Testis (tissue), 3 donors: ENCODE results near the gene KIF14. TPM values are rescaled to one million over a fixed set of nuclear protein-coding genes. Genes with fewer than 3 reads are reported as not detected.

Source experiments
- DNase-seq: peaks from one replicate; pipeline ENCODE4 v3.0.0-alpha.2; 2019
- H3K27ac ChIP-seq, 2 donors: fragments of 200-600 bp; sonication (generic); one replicate each; pipeline ENCODE4 v1.5.1; 2019
- H3K27me3 ChIP-seq: fragments of 200-600 bp; sonication (generic); one replicate; pipeline ENCODE4 v1.5.1; 2019
- H3K36me3 ChIP-seq: fragments of 200-600 bp; sonication (generic); one replicate; pipeline ENCODE4 v1.5.1; 2017; ENCODE audit warnings: low read depth; ENCODE audit errors: missing control alignments
- H3K4me1 ChIP-seq: fragments of 200-600 bp; sonication (generic); one replicate; pipeline ENCODE4 v1.5.1; 2019
- H3K4me3 ChIP-seq, 2 donors: fragments of 200-600 bp; sonication (generic); one replicate each; pipeline ENCODE4 v1.5.1; 2017 to 2019
- H3K9me3 ChIP-seq: fragments of 200-600 bp; sonication (generic); one replicate; pipeline ENCODE4 v1.5.1; 2017
- CTCF ChIP-seq, 3 experiments: fragments of 450-650 bp in 2 of 3; fragments of 200-600 bp in 1 of 3; sonication (generic) in 1 of 3; IDR thresholded peaks; one replicate each; pipeline ENCODE4 v1.5.1; 2016 to 2019; ENCODE audit warnings: antibody characterized with exemption in 3 of 3, mild to moderate bottlenecking in 2 of 3, moderate library complexity in 1 of 3
- POLR2A ChIP-seq: fragments of 450-650 bp; IDR thresholded peaks from one replicate; pipeline ENCODE4 v1.6.1; 2017; ENCODE audit warnings: antibody characterized with exemption, mild to moderate bottlenecking, moderate library complexity
- WGBS, 2 donors: methylation state at CpG; one replicate each; pipeline ENCODE4 v1.1.5; 2018; 5-methylcytosine and 5-hydroxymethylcytosine counted together
- intact Hi-C: fragments of 100-400 bp; cut with DNase I; formaldehyde crosslinking; loops from one replicate; pipeline ENCODE4 v1.15.1; 2023; ENCODE audit warnings: low total_unique reads
- polyA plus RNA-seq: library from polyadenylated mRNA; stranded (reverse); fragments of 350-450 nt; fragmentation: Illumina TruSeq; extraction: RNeasy Lipid Tissue Mini Kit (QIAGEN cat#74804); gene quantifications from one replicate; pipeline ENCODE4 v1.2.3, GENCODE V29; 2014; ENCODE audit warnings: low read depth, low replicate concordance; ENCODE audit not compliant: insufficient read depth
- total RNA-seq, 2 donors: library from RNA; depleted of rRNA; stranded (reverse); fragments of >200 nt; gene quantifications; one replicate each; pipeline ENCODE4 v1.2.3, GENCODE V29; 2016

Gene KIF14
- total and polyA plus RNA-seq, 3 donors from 2014 or later, result 1.8 to 6.8 (median 3.5) TPM

- TF ChIP-seq CTCF (IDR thresholded peaks at IDR 0.05), result no peak
- no peak for TF ChIP-seq POLR2A
- intact Hi-C loops, result loop anchor here (5.0 kb wide), 1 partner anchor 44 kb away; the partner anchor contains the start of gene KIF14
- WGBS, 2 donors, result 28 to 37% methylated on average over 2 of the region's 2 CpGs
Observed at GRCh38 chr1:200665861-200666260, 45.3 kb upstream of the KIF14 start.

GRCh38 chr1:200660719-200661118 is 40.2 kb upstream of the KIF14 start:
- no peak for DNase-seq
- no peak for TF ChIP-seq POLR2A
- TF ChIP-seq CTCF (IDR thresholded peaks at IDR 0.05), result no peak
- no peaks in the 10 kb centered on the region for H3K27me3 ChIP-seq
- H3K27ac ChIP-seq, result no peak overlapping the region
- WGBS, 2 donors, result 74 to 81% methylated on average over 6 of the region's 6 CpGs
- intact Hi-C loops, result no loop called here
- no peak overlapping the region for H3K4me3 ChIP-seq
- no peaks in the 10 kb centered on the region for H3K9me3 ChIP-seq
- no peaks in the 10 kb centered on the region for H3K36me3 ChIP-seq
- H3K4me1 ChIP-seq, result no peaks in the 10 kb centered on the region

More at GRCh38 chr1:200665861-200666260, 45.3 kb upstream of the KIF14 start:
- Histone ChIP-seq H3K9me3 (no peaks in the 10 kb centered on the region), H3K4me1 (peaks cover 13% of the 10 kb centered on the region), H3K27me3 (no peaks in the 10 kb centered on the region), H3K4me3 (no peak overlapping the region), H3K27ac (peak overlapping the region in 1 of 2 donors; percentile 69), H3K36me3 (no peaks in the 10 kb centered on the region)
- DNase-seq, result no peak

GRCh38 chr1:200659269-200659668 is 38.7 kb upstream of the KIF14 start:
- H3K4me1 ChIP-seq, result no peaks in the 10 kb centered on the region
- intact Hi-C loops, result no loop called here
- H3K9me3 ChIP-seq, result no peaks in the 10 kb centered on the region
- no peaks in the 10 kb centered on the region for H3K36me3 ChIP-seq
- no peak overlapping the region for H3K27ac ChIP-seq
- DNase-seq, result no peak
- TF ChIP-seq POLR2A, result no peak
- TF ChIP-seq CTCF (IDR thresholded peaks at IDR 0.05), result no peak
- WGBS, 2 donors, result 95 to 97% methylated on average over 1 of the region's 1 CpG
- no peak overlapping the region for H3K4me3 ChIP-seq
- H3K27me3 ChIP-seq, result no peaks in the 10 kb centered on the region

GRCh38 chr1:200658037-200658818 is 37.7 kb upstream of the KIF14 start:
- Histone ChIP-seq H3K4me1 (no peaks in the 10 kb centered on the region), H3K9me3 (no peaks in the 10 kb centered on the region), H3K4me3 (no peak overlapping the region), H3K27me3 (no peaks in the 10 kb centered on the region), H3K36me3 (no peaks in the 10 kb centered on the region), H3K27ac (no peak overlapping the region)
- WGBS, 2 donors, result 94 to 96% methylated on average over 4 of the region's 4 CpGs
- intact Hi-C loops, result no loop called here
- TF ChIP-seq POLR2A, result no peak
- no peak for TF ChIP-seq CTCF (IDR thresholded peaks at IDR 0.05)
- no peak for DNase-seq

GRCh38 chr1:200654660-200655059 is 34.1 kb upstream of the KIF14 start:
- Histone ChIP-seq H3K27me3 (no peaks in the 10 kb centered on the region), H3K36me3 (no peaks in the 10 kb centered on the region), H3K9me3 (no peaks in the 10 kb centered on the region), H3K4me3 (no peak overlapping the region), H3K27ac (no peak overlapping the region), H3K4me1 (no peaks in the 10 kb centered on the region)
- no peak for DNase-seq
- TF ChIP-seq CTCF (IDR thresholded peaks at IDR 0.05), result no peak
- no peak for TF ChIP-seq POLR2A
- WGBS, 2 donors, result 94% methylated on average over 5 of the region's 5 CpGs
- intact Hi-C loops, result no loop called here
